HepG2 (cell line): ENCODE data around the gene MYH3. TPM values are rescaled to one million over a fixed set of nuclear protein-coding genes. Genes with fewer than 3 reads are reported as not detected.
A peak's percentile ranks its signal among the peaks of the same experiment; 100 is the strongest.

Experiments
- ATAC-seq: fragments of 200-7000 bp; cut with Tn5 transposase; 3 replicates; pipeline ENCODE4 v1.9.1; 2020; ENCODE audit warnings: mild to moderate bottlenecking, moderate library complexity
- BruUV-seq: library from RNA; stranded (reverse); fragments of 400-500 nt; replicated peaks from 2 replicates; lab custom pipeline; 2021; lab: Mats Ljungman, UMichigan
- CTCF ChIA-PET: fragments of 300-600 bp; formaldehyde crosslinking; extraction: SDS; loops from one replicate; lab custom pipeline; 2021; ENCODE audit warnings: low total read pairs, inconsistent platforms, low intra/inter-chr PET ratio; lab: Yijun Ruan, JAX
- POLR2A ChIA-PET: fragments of 350-600 bp; sonication (Branson Sonifier 250); formaldehyde crosslinking; loops from one replicate; lab custom pipeline; 2020; ENCODE audit warnings: antibody characterized with exemption, inconsistent platforms; lab: Yijun Ruan, JAX
- DNase-seq: peaks from one replicate; pipeline ENCODE4 v3.0.0-alpha.2; 2015; ENCODE audit warnings: low spot score
- FAIRE-seq: peaks from 3 replicates; lab custom pipeline; 2011; peaks lifted over from hg19 to GRCh38; lab: Jason Lieb, UNC
- H2AFZ ChIP-seq: one replicate; pipeline ENCODE4 v1.6.1; 2011; ENCODE audit warnings: low read length, inconsistent platforms
- H3K27ac ChIP-seq: fragments of 300-600 bp; 3 replicates; pipeline ENCODE4 v1.8.0; 2011; ENCODE audit warnings: mixed run types, mild to moderate bottlenecking, mixed read lengths, low read length, inconsistent platforms; ENCODE audit not compliant: insufficient read depth; ENCODE audit errors: extremely low read length
- H3K27me3 ChIP-seq, 2 experiments: fragments of 200-600 bp in 1 of 2; 2 replicates in 1 of 2; 3 replicates in 1 of 2; pipeline versions ENCODE4 v1.6.0 to v1.8.0; 2011; ENCODE audit warnings: low read length in 2 of 2, mild to moderate bottlenecking in 2 of 2, moderate library complexity in 2 of 2, inconsistent platforms in 1 of 2; ENCODE audit not compliant: insufficient read depth in 2 of 2, control insufficient read depth in 1 of 2
- H3K36me3 ChIP-seq, 2 experiments: fragments of 200-600 bp in 1 of 2; replicated peaks in 1 of 2; 2 replicates in 1 of 2; 3 replicates in 1 of 2; pipeline versions ENCODE4 v1.5.1 to v1.8.0; 2011; ENCODE audit warnings: low read length in 2 of 2, inconsistent platforms in 1 of 2; ENCODE audit not compliant: insufficient read depth in 2 of 2, control insufficient read depth in 1 of 2
- H3K4me1 ChIP-seq: 2 replicates; pipeline ENCODE4 v1.5.1; 2012; ENCODE audit warnings: low read length, inconsistent platforms; ENCODE audit not compliant: insufficient read depth
- H3K4me2 ChIP-seq: 2 replicates; pipeline ENCODE4 v1.6.0; 2011; ENCODE audit warnings: low read depth, low read length, inconsistent platforms
- H3K4me3 ChIP-seq, 3 experiments: fragments of 200-600 bp in 1 of 3; sonication (generic), shearing (Covaris generic) in 1 of 3; replicated peaks in 1 of 3; 2 replicates each; pipeline ENCODE4 v1.5.1; 2011 to 2016; ENCODE audit warnings: low read length in 3 of 3, inconsistent platforms in 2 of 3, low read depth in 2 of 3, mild to moderate bottlenecking in 2 of 3, control low read depth in 1 of 3, mixed read lengths in 1 of 3; ENCODE audit not compliant: insufficient read depth in 1 of 3
- H3K79me2 ChIP-seq: one replicate; pipeline ENCODE4 v1.6.1; 2011; ENCODE audit warnings: low read length, inconsistent platforms; ENCODE audit not compliant: insufficient read depth
- H3K9ac ChIP-seq: 2 replicates; pipeline ENCODE4 v1.6.0; 2011; ENCODE audit warnings: mild to moderate bottlenecking, low read depth, low read length, inconsistent platforms; ENCODE audit not compliant: insufficient read depth
- H3K9me3 ChIP-seq: 2 replicates; pipeline ENCODE4 v1.5.1; 2012; ENCODE audit warnings: mild to moderate bottlenecking, low read length
- H4K20me1 ChIP-seq: 2 replicates; pipeline ENCODE4 v1.6.0; 2011; ENCODE audit warnings: inconsistent platforms, mild to moderate bottlenecking, low read length, moderate library complexity; ENCODE audit not compliant: insufficient read depth
- ATF7 ChIP-seq, 2 experiments: fragments of 450-650 bp in 1 of 2; sonication (generic) in 1 of 2; formaldehyde crosslinking in 1 of 2; IDR thresholded peaks; 2 replicates each; pipeline versions ENCODE4 v1.4.0 to v1.6.1; 2016 to 2020; ENCODE audit warnings: antibody characterized with exemption in 1 of 2, mild to moderate bottlenecking in 1 of 2, missing genetic modification reagents in 1 of 2
- BRD4 ChIP-seq: sonication (generic); formaldehyde crosslinking; IDR thresholded peaks from 2 replicates; pipeline ENCODE4 v1.4.0; 2020; ENCODE audit warnings: missing genetic modification reagents
- KDM2A ChIP-seq: sonication (generic); formaldehyde crosslinking; IDR thresholded peaks from 2 replicates; pipeline ENCODE4 v1.4.0; 2020; ENCODE audit warnings: low read depth, missing genetic modification reagents, borderline replicate concordance
- LRRFIP1 ChIP-seq: sonication (generic); formaldehyde crosslinking; conservative IDR thresholded peaks from 2 replicates; pipeline ENCODE4 v1.4.0; 2020; ENCODE audit warnings: missing genetic modification reagents
- MAF1 ChIP-seq: sonication (generic); formaldehyde crosslinking; IDR thresholded peaks from 2 replicates; pipeline ENCODE4 v1.5.0; 2020; ENCODE audit warnings: missing genetic modification reagents, borderline replicate concordance
- MTF1 ChIP-seq: sonication (generic); formaldehyde crosslinking; IDR thresholded peaks from 2 replicates; pipeline ENCODE4 v1.5.0; 2020; ENCODE audit warnings: missing genetic modification reagents
- NR2F2 ChIP-seq: IDR thresholded peaks from 2 replicates; pipeline ENCODE4 v1.6.1; 2012; ENCODE audit warnings: low read depth, inconsistent platforms, borderline replicate concordance
- REPIN1 ChIP-seq: sonication (generic); formaldehyde crosslinking; IDR thresholded peaks from 2 replicates; pipeline ENCODE4 v1.8.0; 2022; ENCODE audit warnings: missing genetic modification reagents, low read depth, mild to moderate bottlenecking, borderline replicate concordance
- SATB2 ChIP-seq: sonication (generic); formaldehyde crosslinking; IDR thresholded peaks from 2 replicates; pipeline ENCODE4 v1.5.0; 2020; ENCODE audit warnings: missing genetic modification reagents
- SMYD3 ChIP-seq: sonication (generic); formaldehyde crosslinking; IDR thresholded peaks from 2 replicates; pipeline ENCODE4 v1.8.1; 2023; ENCODE audit warnings: mild to moderate bottlenecking, missing genetic modification reagents
- SPEN ChIP-seq: sonication (generic); formaldehyde crosslinking; IDR thresholded peaks from 2 replicates; pipeline ENCODE4 v1.5.1; 2020; ENCODE audit warnings: low read depth, mild to moderate bottlenecking, missing genetic modification reagents
- ZC3H13 ChIP-seq: sonication (generic); formaldehyde crosslinking; IDR thresholded peaks from 2 replicates; pipeline ENCODE4 v1.8.1; 2023; ENCODE audit warnings: mild to moderate bottlenecking, missing genetic modification reagents, moderate library complexity
- ZKSCAN5 ChIP-seq: sonication (generic); formaldehyde crosslinking; IDR thresholded peaks from 2 replicates; pipeline ENCODE4 v1.5.1; 2020; ENCODE audit warnings: mild to moderate bottlenecking, missing genetic modification reagents
- ZNF317 ChIP-seq: sonication (generic); formaldehyde crosslinking; IDR thresholded peaks from 2 replicates; pipeline ENCODE4 v1.5.0; 2020; ENCODE audit warnings: mild to moderate bottlenecking, missing genetic modification reagents
- ZNF337 ChIP-seq: sonication (generic); formaldehyde crosslinking; IDR thresholded peaks from 2 replicates; pipeline ENCODE4 v1.5.1; 2020; ENCODE audit warnings: missing genetic modification reagents, low read depth, mild to moderate bottlenecking, borderline replicate concordance
- ZNF496 ChIP-seq: sonication (generic); formaldehyde crosslinking; IDR thresholded peaks from 2 replicates; pipeline ENCODE4 v1.8.1; 2023; ENCODE audit warnings: mild to moderate bottlenecking, moderate library complexity, missing genetic modification reagents; ENCODE audit not compliant: insufficient replicate concordance
- ZNF510 ChIP-seq: sonication (generic); formaldehyde crosslinking; IDR thresholded peaks from 2 replicates; pipeline ENCODE4 v1.4.0; 2020; ENCODE audit warnings: low read depth, mild to moderate bottlenecking, missing genetic modification reagents
- ZNF569 ChIP-seq: sonication (generic); formaldehyde crosslinking; IDR thresholded peaks from 2 replicates; pipeline ENCODE4 v1.5.0; 2020; ENCODE audit warnings: mild to moderate bottlenecking, missing genetic modification reagents, moderate library complexity, borderline replicate concordance
- ZNF782 ChIP-seq: sonication (generic); formaldehyde crosslinking; IDR thresholded peaks from 2 replicates; pipeline ENCODE4 v1.4.0; 2020; ENCODE audit warnings: missing genetic modification reagents, mild to moderate bottlenecking, borderline replicate concordance
- WGBS: methylation state at CpG from one replicate; pipeline ENCODE4 v1.1.6; 2017; ENCODE audit warnings: low lambda C conversion rate; 5-methylcytosine and 5-hydroxymethylcytosine counted together
- in situ Hi-C: cut with HindIII; loops from 2 replicates; pipeline ENCODE4 v1.10.0; 2017; ENCODE audit warnings: low pct_unique_long_range_greater_than_20kb; ENCODE audit not compliant: extremely low pct_ligation_motif_present
- intact Hi-C: fragments of 100-400 bp; cut with micrococcal nuclease; formaldehyde crosslinking; loops from one replicate; pipeline ENCODE4 v1.10.0; 2022; ENCODE audit not compliant: unreplicated experiment
- polyA plus RNA-seq, 8 experiments: library from polyadenylated mRNA; depleted of rRNA in 3 of 8; stranded (reverse) in 7 of 8; unstranded in 1 of 8; fragments of >200 nt; fragmentation: Illumina TruSeq in 4 of 8; extraction: Trizol in 4 of 8; gene quantifications; 2 replicates each; pipeline versions ENCODE4 v1.2.1 to v1.2.3, GENCODE V29; 2011 to 2016; ENCODE audit warnings: low read depth in 4 of 8, missing spikeins in 1 of 8, mixed read lengths in 1 of 8; ENCODE audit not compliant: insufficient read depth in 1 of 8
- total RNA-seq, 5 experiments: library from RNA; depleted of rRNA; stranded (reverse); fragments of >200 nt; fragmentation: Illumina TruSeq; extraction: Trizol; gene quantifications; 2 replicates each; pipeline ENCODE4 v1.2.3, GENCODE V29; 2016; ENCODE audit warnings: low read depth in 1 of 5

Gene MYH3
- total and polyA plus RNA-seq, 2 of the 13 experiments (the other 11 are each of a cell fraction or from before 2014, with no cell fraction given), result 2.5 to 4.5 TPM

DNA sequence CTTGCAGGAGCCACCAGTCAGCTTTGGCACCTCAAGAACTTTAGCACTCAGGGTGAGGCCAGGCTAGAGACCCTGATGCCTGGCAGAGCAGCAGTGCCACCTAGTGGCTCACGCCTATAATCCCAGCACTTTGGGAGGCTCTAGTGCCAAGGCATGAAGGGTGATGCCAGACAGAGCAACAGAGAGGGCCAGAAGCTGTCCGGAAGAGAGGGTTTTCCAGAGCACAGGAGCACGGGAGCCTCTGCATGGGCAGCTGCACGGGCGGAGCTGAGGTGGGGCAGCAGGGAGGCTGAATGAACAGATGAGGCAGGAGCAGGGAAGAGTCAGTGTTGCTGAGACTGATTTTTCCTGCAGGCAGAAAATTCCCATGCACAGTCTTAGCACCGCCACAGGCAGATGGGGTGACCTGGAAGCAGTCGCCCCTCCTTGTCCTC lies 38.9 kb downstream of the MYH3 start (continued):
- TF ChIP-seq LRRFIP1 (CRISPR knock-in tag) (no peak), KDM2A (CRISPR knock-in tag) (0 out of 2 replicates have a peak, but pooled peaks have one; percentile 38)

DNA sequence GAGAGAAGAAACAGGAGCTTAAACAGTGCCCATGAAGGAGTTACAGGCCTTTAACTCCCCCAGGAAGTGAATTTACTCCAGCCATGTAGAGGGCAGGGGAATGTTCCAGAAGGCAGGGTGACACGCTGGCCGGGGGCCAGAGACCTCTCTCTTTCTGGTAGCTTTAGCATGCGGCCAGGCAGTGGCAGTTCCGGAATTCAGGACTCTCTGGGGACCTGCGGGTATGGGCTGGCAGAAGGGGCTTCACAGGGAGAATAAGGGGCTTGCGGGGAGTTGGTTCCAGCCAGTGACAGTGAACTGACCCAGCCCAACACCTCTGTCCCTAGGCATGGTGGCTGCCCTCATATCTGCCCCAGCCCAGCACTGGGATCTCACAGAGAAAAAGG lies 40.0 kb downstream of the MYH3 start:
- Histone ChIP-seq H4K20me1 (no peaks in the 10 kb centered on the region), H3K27me3 (no peaks in the 10 kb centered on the region; a peak in 1 of 5 replicates), H3K36me3 (no peaks in the 10 kb centered on the region), H3K9me3 (no peaks in the 10 kb centered on the region), H2AFZ (no peak overlapping the region), H3K9ac (no peak overlapping the region), H3K4me1 (no peaks in the 10 kb centered on the region), H3K79me2 (no peaks in the 10 kb centered on the region), H3K4me3 (no peak overlapping the region), H3K4me2 (no peak overlapping the region), H3K27ac (no peak overlapping the region)
- ATAC-seq (no peak), DNase-seq (no peak), FAIRE-seq (no peak)
- 47% methylated on average over 3 of the region's 6 CpGs for WGBS
- intact Hi-C loops, result loop anchor here (10.0 kb wide), 1 partner anchor 652 kb away; no protein-coding TSS in a partner anchor
- POLR2A ChIA-PET, result no interaction called here
- in situ Hi-C loops, result loop anchor here (5.0 to 10.0 kb wide), 2 partner anchors 290 to 652 kb away; no protein-coding TSS in a partner anchor
- no TSS peak for BruUV-seq
- CTCF ChIA-PET, result interaction anchor here (0.8 to 3.1 kb wide), 4 partner anchors 242 to 321 kb away, joined by 3 to 35 read pairs (median 3); no protein-coding TSS in a partner anchor
- TF ChIP-seq ZNF317 (CRISPR knock-in tag) (no peak), ATF7 (IDR thresholded peaks at IDR 0.05) (no peak), ATF7 (CRISPR knock-in tag; IDR thresholded peaks at IDR 0.05) (no peak), ZKSCAN5 (CRISPR knock-in tag) (no peak), SPEN (CRISPR knock-in tag) (no peak), SMYD3 (no peak), ZNF337 (CRISPR knock-in tag) (no peak), ZC3H13 (CRISPR knock-in tag) (no peak), ZNF569 (CRISPR knock-in tag) (no peak), BRD4 (CRISPR knock-in tag) (no peak), MTF1 (no peak), REPIN1 (CRISPR knock-in tag) (no peak), ZNF510 (CRISPR knock-in tag) (no peak), ZNF782 (CRISPR knock-in tag) (no peak), NR2F2 (no peak), MAF1 (no peak), SATB2 (CRISPR knock-in tag) (no peak), ZNF496 (no peak)
